Measurements from ENCODE around the gene RFLNA.

DNA sequence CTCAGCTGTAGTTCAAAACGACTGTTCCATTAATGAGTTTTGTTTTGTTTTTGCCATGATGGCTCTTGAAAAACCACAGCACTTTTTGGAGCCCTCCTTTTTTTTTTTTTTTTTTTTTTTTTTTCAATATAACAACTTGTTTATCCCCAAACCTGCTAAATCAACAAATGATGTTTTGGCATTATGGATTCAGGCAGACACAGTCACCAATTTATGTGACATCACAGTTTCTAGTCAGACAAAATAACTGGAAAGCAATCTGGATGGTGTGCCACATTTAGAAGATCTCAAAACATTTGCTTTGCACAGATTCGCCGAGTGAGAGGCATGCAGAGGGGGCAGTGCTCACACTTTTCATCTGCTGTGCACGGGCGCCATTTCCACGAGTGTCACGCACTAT lies 7.9 kb upstream of the RFLNA start:
- TF ChIP-seq, protein P1, sequence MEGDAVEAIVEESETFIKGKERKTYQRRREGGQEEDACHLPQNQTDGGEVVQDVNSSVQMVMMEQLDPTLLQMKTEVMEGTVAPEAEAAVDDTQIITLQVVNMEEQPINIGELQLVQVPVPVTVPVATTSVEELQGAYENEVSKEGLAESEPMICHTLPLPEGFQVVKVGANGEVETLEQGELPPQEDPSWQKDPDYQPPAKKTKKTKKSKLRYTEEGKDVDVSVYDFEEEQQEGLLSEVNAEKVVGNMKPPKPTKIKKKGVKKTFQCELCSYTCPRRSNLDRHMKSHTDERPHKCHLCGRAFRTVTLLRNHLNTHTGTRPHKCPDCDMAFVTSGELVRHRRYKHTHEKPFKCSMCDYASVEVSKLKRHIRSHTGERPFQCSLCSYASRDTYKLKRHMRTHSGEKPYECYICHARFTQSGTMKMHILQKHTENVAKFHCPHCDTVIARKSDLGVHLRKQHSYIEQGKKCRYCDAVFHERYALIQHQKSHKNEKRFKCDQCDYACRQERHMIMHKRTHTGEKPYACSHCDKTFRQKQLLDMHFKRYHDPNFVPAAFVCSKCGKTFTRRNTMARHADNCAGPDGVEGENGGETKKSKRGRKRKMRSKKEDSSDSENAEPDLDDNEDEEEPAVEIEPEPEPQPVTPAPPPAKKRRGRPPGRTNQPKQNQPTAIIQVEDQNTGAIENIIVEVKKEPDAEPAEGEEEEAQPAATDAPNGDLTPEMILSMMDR (IDR thresholded peaks at IDR 0.05; ENCODE audit: poor library complexity) = no peak
- no peak for TF ChIP-seq EZH2 (IDR thresholded peaks at IDR 0.05; ENCODE audit: borderline replicate concordance)
- TF ChIP-seq EZH2phosphoT487 (IDR thresholded peaks at IDR 0.05; ENCODE audit: low read depth, severe bottlenecking, unreplicated experiment) = no peak
